ENCODE results near the gene ZNF678.

- TF ChIP-seq CTCF (IDR thresholded peaks at IDR 0.05) = no peak
- no peak for TF ChIP-seq POLR2A (IDR thresholded peaks at IDR 0.05)
Measured at GRCh38 chr1:227549892-227550291, 13.5 kb upstream of the ZNF678 start.

All from body of pancreas (tissue), 4 donors.